ENCODE data around the gene PTCH2. TPM values are rescaled to one million over a fixed set of nuclear protein-coding genes. Genes with fewer than 3 reads are reported as not detected.

PTCH2 gene
- total and polyA plus RNA-seq, 2 experiments from 2014 or later = 0.66 to 0.97 TPM

GRCh38 chr1:44832056-44832705 lies 10.9 kb downstream of the PTCH2 start:
- H3K9me3 ChIP-seq (ENCODE audit: low read depth) = no peaks in the 10 kb centered on the region
- no peaks in the 10 kb centered on the region for H3K27me3 ChIP-seq
- no peak for TF ChIP-seq CTCF (IDR thresholded peaks at IDR 0.05; ENCODE audit: low read depth, low read length)
- H3K4me1 ChIP-seq (ENCODE audit: low read depth) = peaks cover 7% of the 10 kb centered on the region
- DNase-seq (ENCODE audit: low read depth in 1 of 2, low spot score in 1 of 2) = no peak
- H3K4me3 ChIP-seq = no peak overlapping the region
- no peaks in the 10 kb centered on the region for H3K36me3 ChIP-seq
- no peak overlapping the region for H3K27ac ChIP-seq

- Histone ChIP-seq H3K27me3 (no peaks in the 10 kb centered on the region), H3K27ac (no peak overlapping the region), H3K4me3 (no peak overlapping the region), H3K9me3 (ENCODE audit: low read depth) (no peaks in the 10 kb centered on the region), H3K4me1 (ENCODE audit: low read depth) (peaks cover 7% of the 10 kb centered on the region), H3K36me3 (no peaks in the 10 kb centered on the region)
- no peak for DNase-seq (ENCODE audit: low read depth in 1 of 2, low spot score in 1 of 2)
- no peak for TF ChIP-seq CTCF (IDR thresholded peaks at IDR 0.05; ENCODE audit: low read depth, low read length)
Observed at GRCh38 chr1:44831516-44831915, 11.5 kb downstream of the PTCH2 start.

- no peak overlapping the region for H3K27ac ChIP-seq
- no peak for TF ChIP-seq CTCF (IDR thresholded peaks at IDR 0.05; ENCODE audit: low read depth, low read length)
- H3K27me3 ChIP-seq = no peaks in the 10 kb centered on the region
- peaks cover 7% of the 10 kb centered on the region for H3K4me1 ChIP-seq (ENCODE audit: low read depth)
- no peaks in the 10 kb centered on the region for H3K36me3 ChIP-seq
- no peaks in the 10 kb centered on the region for H3K9me3 ChIP-seq (ENCODE audit: low read depth)
- DNase-seq (ENCODE audit: low read depth in 1 of 2, low spot score in 1 of 2) = no peak
- H3K4me3 ChIP-seq = no peak overlapping the region
Observed at GRCh38 chr1:44830900-44831304, 12.2 kb downstream of the PTCH2 start.

GRCh38 chr1:44829506-44830384 lies 13.3 kb downstream of the PTCH2 start:
- no peak overlapping the region for H3K27ac ChIP-seq
- no peak for TF ChIP-seq CTCF (IDR thresholded peaks at IDR 0.05; ENCODE audit: low read depth, low read length)
- H3K4me3 ChIP-seq = no peak overlapping the region
- peaks cover 7% of the 10 kb centered on the region for H3K4me1 ChIP-seq (ENCODE audit: low read depth)
- no peak for DNase-seq (ENCODE audit: low read depth in 1 of 2, low spot score in 1 of 2)
- no peaks in the 10 kb centered on the region for H3K27me3 ChIP-seq
- no peaks in the 10 kb centered on the region for H3K9me3 ChIP-seq (ENCODE audit: low read depth)
- no peaks in the 10 kb centered on the region for H3K36me3 ChIP-seq

GRCh38 chr1:44828841-44829440 lies 14.1 kb downstream of the PTCH2 start:
- Histone ChIP-seq H3K4me3 (no peak overlapping the region), H3K4me1 (ENCODE audit: low read depth) (peaks cover 7% of the 10 kb centered on the region), H3K9me3 (ENCODE audit: low read depth) (no peaks in the 10 kb centered on the region), H3K36me3 (no peaks in the 10 kb centered on the region), H3K27ac (no peak overlapping the region), H3K27me3 (no peaks in the 10 kb centered on the region)
- TF ChIP-seq CTCF (IDR thresholded peaks at IDR 0.05; ENCODE audit: low read depth, low read length) = no peak
- no peak for DNase-seq (ENCODE audit: low read depth in 1 of 2, low spot score in 1 of 2)

All from cardiac muscle cell (in vitro differentiated cells and primary cell).